NCI-H524 treated with DMSO at 0.1 percent for 48 hours (cell line): Measurements from ENCODE around the gene RPL10L.

Experiments used
- DNase-seq: peaks from one replicate; lab custom pipeline; 2025; lab: John Stamatoyannopoulos, UW

RPL10L gene

GRCh38 chr14:46651526-46652144 is at the start of gene RPL10L:
Gene RPL10L (minus strand): TSS chr14:46651781. CDS start chr14:46651736, 45 bp downstream.
- DNase-seq: no peak

- DNase-seq: no peak
Observed at GRCh38 chr14:46691819-46692218, 40.2 kb upstream of the RPL10L start.

- DNase-seq: no peak
Observed at GRCh38 chr14:46686652-46687051, 35.1 kb upstream of the RPL10L start.

GRCh38 chr14:46672128-46672527 is 20.5 kb upstream of the RPL10L start:
- DNase-seq: no peak

GRCh38 chr14:46663382-46663781 is 11.8 kb upstream of the RPL10L start:
- no peak for DNase-seq

- DNase-seq: no peak
Observed at GRCh38 chr14:46661728-46662127, 10.1 kb upstream of the RPL10L start.

- no peak for DNase-seq
Observed at GRCh38 chr14:46653031-46653755, 1.6 kb upstream of the RPL10L start.

- no peak for DNase-seq
Observed at GRCh38 chr14:46646796-46647195, 4.8 kb downstream of the RPL10L start.

- DNase-seq: no peak
Observed at GRCh38 chr14:46626876-46627275, 24.7 kb downstream of the RPL10L start.
